Measurements from ENCODE around the gene SNAPC4.

SNAPC4 gene

GRCh38 chr9:136392538-136393449 is 7.2 kb downstream of the SNAPC4 start:
- DNase-seq (ENCODE audit: low spot score) = no peak

GRCh38 chr9:136391737-136392537 is 8.0 kb downstream of the SNAPC4 start:
- DNase-seq (ENCODE audit: low spot score) = no peak

GRCh38 chr9:136389396-136389795 is 10.6 kb downstream of the SNAPC4 start:
- no peak for DNase-seq (ENCODE audit: low spot score)

- no peak for DNase-seq (ENCODE audit: low spot score)
Measured at GRCh38 chr9:136387217-136387616, 12.8 kb downstream of the SNAPC4 start.

- DNase-seq (ENCODE audit: low spot score) = no peak
Measured at GRCh38 chr9:136386018-136386417, 14.0 kb downstream of the SNAPC4 start.

GRCh38 chr9:136385015-136385414 is 15.0 kb downstream of the SNAPC4 start:
- DNase-seq (ENCODE audit: low spot score) = no peak

- no peak for DNase-seq (ENCODE audit: low spot score)
Measured at GRCh38 chr9:136383436-136383835, 16.5 kb downstream of the SNAPC4 start.

- no peak for DNase-seq (ENCODE audit: low spot score)
Measured at GRCh38 chr9:136381966-136382513, 17.9 kb downstream of the SNAPC4 start.

- DNase-seq (ENCODE audit: low spot score) = no peak
Measured at GRCh38 chr9:136381311-136381710, 18.7 kb downstream of the SNAPC4 start.

- DNase-seq (ENCODE audit: low spot score) = no peak
Measured at GRCh38 chr9:136380381-136380780, 19.6 kb downstream of the SNAPC4 start.

- DNase-seq (ENCODE audit: low spot score) = no peak
Measured at GRCh38 chr9:136379891-136380290, 20.1 kb downstream of the SNAPC4 start.

- no peak for DNase-seq (ENCODE audit: low spot score)
Measured at GRCh38 chr9:136379401-136379800, 20.6 kb downstream of the SNAPC4 start.

- no peak for DNase-seq (ENCODE audit: low spot score)
Measured at GRCh38 chr9:136379003-136379287, 21.0 kb downstream of the SNAPC4 start.

GRCh38 chr9:136378170-136379002 is 21.6 kb downstream of the SNAPC4 start:
- no peak for DNase-seq (ENCODE audit: low spot score)

- DNase-seq (ENCODE audit: low spot score) = no peak
Measured at GRCh38 chr9:136377341-136378169, 22.4 kb downstream of the SNAPC4 start.

GRCh38 chr9:136376457-136376856 is 23.5 kb downstream of the SNAPC4 start:
- DNase-seq (ENCODE audit: low spot score) = no peak

- DNase-seq (ENCODE audit: low spot score) = no peak
Measured at GRCh38 chr9:136375096-136375495, 24.9 kb downstream of the SNAPC4 start.

GRCh38 chr9:136374183-136374575 is 25.8 kb downstream of the SNAPC4 start:
- no peak for DNase-seq (ENCODE audit: low spot score)

- DNase-seq (ENCODE audit: low spot score) = no peak
Measured at GRCh38 chr9:136373300-136374182, 26.4 kb downstream of the SNAPC4 start, which contains the start of gene CARD9. Gene CARD9 (minus strand): TSS chr9:136373669. CDS start chr9:136372078, 1,591 bp downstream.
